DMS79 treated with DMSO at 0.1 percent for 48 hours (cell line): ENCODE data around the gene PRKCZ.

ENCODE experiments used
- DNase-seq: peaks from one replicate; lab custom pipeline; 2025; lab: John Stamatoyannopoulos, UW

Gene PRKCZ

DNA sequence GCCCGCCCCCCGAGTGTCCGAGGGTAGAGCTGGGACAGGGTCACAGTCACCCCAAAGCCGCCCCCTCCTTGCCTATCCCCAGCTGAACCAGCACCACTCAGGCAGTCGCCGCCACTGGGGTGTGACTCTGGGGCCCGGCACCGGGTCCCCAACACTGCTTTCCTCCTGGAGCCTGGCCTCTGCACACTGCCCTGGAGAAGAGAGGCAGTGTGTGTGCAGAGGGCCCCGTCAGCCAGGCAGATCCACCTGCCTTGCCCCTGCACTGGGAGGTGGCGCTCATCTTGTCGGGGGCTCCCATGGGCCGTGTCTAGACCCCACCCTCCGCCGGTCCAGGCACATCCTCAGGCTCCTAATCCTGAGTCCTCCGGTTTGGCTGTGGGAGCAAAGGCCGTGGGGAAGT lies 128.7 kb downstream of the PRKCZ start:
- no peak for DNase-seq

DNA sequence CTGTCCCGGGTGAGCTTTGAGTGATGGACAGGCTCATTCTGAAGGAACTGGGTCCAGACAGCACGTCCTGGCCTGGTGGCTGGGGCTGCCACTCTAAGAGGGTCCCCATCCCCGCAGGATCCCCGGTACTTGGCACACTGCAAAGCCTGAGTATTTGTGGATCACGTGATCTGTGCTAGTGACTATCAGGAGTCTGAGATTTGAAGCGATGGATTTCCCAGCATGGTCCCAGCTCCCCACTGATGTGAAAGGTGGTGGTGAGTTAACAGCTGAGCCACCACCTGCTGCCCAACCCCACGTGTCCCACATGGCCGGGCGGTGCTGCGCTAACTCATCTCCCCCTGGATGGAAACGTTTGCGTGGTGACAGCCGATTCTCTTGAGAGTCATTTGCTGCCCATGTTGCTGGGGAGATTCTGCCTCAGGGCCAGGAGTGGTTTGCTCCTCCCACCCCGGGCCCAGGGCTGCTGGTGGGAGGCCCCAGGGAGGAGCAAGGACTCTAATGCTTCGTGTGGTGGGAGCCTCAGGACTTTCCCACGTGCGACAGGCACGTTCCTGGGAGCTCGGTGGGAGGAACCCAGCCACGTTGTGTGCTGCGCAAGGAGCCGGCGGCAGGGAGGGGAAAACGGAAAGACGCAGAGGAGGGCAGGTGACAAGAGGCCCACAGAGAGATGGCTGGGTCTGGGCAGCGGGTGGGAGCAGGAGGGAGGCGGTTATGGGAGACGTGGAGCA lies 129.2 kb downstream of the PRKCZ start:
- DNase-seq: no peak

DNA sequence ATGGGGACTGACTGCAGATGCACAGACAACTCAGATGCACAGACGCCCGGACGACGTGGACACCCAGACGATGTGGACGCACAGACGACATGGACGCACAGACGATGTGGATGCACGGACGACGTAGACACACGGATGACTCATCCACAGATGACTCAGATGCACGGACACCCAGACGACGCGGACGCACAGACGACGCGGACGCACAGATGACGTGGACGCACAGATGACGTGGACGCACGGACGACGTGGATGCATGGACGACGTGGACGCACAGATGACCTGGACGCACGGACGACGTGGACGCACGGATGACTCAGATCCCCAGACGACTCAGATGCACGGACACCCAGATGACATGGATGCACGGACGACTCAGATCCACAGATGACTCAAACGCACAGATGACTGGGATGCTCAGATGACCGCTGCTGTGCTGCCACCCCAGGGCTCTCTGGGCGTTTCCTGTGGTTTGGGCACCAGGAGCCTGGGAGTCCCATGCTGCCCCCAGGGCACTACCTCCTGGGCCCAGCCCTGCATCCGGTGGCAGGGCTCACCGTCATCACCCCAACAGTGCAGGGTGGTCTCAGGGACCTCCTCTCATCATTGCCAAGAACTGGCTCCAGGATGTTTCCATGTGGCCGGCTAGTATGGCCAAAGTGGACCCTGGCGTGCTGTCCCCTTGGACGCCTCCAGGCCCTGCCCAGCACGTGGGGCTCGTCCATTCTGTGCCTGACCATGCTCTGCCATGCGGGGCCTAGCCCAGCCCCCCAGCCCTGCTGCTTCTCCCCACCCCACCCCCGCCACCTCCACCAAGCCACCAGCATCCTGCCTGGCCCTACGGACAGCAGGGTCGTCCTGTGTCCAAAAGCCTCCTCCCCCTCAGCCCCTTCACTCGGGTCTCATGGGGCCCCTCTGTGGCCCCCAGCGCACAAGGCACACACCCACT lies 130.4 kb downstream of the PRKCZ start:
- no peak for DNase-seq

DNA sequence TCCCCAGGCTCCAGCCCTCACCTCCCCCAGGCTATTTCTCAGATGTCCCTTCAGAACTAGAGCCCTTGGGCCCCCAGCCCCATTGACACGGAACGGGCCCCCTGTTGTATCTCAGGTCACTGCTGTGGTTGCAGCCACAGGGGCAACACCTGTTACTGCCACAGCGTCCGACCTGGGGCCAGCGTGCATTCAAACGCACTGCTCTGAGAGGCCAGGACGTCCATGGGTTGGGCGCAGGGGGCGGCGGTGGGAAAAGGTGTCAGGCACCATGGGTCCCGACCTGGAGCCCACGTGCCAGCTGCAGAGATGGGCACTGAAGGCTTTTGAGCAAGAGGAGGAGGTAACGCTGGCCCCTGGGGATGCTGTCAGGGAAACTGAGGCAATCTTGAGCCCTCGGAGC lies 131.1 kb downstream of the PRKCZ start:
- DNase-seq: no peak

DNA sequence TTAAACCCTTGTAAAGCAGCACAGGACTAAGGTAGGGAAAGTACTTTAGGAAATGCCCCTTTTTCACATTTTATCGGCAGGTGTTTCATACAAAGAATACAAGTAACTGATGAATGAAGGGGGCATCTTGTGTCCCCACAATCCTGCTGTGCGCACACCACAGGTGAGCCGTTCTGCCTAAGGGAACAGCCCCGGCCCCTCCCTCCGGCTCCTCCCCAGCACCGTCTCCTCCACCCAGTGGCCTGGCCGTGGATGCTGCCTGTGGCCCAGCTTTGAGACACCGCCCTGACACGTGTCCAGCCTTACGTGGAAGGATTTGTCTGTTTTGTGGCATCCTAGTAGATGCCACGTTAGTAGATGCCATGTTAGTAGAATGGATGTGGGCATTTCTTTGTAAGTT lies 131.5 kb downstream of the PRKCZ start:
- no peak for DNase-seq

DNA sequence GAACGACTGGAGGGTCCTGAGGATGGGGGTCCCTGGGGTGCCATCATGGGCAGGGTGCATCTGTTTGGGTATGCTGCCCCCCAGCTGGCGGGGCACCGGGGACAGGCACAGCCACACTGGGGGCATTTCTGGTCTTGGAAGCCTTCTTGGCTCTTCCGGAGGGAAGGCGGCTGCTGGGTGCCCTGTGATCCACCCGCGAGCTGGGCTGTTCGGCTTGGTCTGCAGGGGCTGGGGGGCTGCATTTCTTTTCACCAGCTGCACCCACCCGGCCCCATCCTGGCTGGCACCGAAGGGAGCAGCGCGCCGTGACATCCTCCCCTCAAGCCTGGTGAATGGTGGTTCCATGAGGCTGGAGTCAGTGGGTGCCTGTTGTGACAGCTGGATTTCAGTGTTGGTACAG lies 132.2 kb downstream of the PRKCZ start:
- no peak for DNase-seq

DNA sequence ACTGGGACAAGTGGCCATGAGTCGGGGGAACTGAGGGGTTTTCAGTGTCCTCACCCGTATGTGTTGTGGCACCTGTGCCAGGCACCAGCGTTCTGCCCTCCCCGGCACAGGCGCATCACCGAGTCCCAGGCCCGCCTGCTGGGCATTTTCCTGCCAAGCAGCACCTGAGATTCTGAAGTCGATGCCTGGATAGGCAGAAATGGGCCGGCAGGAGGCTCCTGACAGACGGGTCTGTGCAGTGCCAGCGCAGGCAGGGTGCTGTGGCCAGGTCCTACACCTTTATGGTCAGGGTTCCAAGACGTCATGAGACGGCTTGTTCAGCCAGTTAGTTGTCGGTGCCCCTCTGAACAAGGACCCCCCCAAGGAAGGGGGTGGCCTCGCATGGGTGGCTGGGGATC lies 133.7 kb downstream of the PRKCZ start:
- DNase-seq: no peak

DNA sequence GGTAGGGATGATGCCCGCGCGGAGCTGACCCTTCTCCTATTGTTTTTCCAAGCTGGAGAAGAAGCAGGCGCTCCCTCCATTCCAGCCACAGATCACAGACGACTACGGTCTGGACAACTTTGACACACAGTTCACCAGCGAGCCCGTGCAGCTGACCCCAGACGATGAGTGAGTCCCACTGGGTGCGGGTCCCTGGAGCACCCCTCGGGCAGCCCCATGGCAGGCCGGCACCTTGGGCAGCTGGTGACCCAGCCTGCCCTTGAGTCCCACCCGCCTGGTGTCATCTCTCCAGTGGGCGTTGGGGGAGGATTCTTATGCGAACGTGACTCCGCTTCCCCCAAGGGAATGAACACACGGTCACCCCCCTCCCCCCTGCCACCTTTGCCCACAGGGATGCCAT lies 134.3 kb downstream of the PRKCZ start:
- DNase-seq: no peak

DNA sequence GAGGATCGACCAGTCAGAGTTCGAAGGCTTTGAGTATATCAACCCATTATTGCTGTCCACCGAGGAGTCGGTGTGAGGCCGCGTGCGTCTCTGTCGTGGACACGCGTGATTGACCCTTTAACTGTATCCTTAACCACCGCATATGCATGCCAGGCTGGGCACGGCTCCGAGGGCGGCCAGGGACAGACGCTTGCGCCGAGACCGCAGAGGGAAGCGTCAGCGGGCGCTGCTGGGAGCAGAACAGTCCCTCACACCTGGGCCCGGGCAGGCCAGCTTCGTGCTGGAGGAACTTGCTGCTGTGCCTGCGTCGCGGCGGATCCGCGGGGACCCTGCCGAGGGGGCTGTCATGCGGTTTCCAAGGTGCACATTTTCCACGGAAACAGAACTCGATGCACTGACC lies 134.7 kb downstream of the PRKCZ start:
- DNase-seq: no peak

DNA sequence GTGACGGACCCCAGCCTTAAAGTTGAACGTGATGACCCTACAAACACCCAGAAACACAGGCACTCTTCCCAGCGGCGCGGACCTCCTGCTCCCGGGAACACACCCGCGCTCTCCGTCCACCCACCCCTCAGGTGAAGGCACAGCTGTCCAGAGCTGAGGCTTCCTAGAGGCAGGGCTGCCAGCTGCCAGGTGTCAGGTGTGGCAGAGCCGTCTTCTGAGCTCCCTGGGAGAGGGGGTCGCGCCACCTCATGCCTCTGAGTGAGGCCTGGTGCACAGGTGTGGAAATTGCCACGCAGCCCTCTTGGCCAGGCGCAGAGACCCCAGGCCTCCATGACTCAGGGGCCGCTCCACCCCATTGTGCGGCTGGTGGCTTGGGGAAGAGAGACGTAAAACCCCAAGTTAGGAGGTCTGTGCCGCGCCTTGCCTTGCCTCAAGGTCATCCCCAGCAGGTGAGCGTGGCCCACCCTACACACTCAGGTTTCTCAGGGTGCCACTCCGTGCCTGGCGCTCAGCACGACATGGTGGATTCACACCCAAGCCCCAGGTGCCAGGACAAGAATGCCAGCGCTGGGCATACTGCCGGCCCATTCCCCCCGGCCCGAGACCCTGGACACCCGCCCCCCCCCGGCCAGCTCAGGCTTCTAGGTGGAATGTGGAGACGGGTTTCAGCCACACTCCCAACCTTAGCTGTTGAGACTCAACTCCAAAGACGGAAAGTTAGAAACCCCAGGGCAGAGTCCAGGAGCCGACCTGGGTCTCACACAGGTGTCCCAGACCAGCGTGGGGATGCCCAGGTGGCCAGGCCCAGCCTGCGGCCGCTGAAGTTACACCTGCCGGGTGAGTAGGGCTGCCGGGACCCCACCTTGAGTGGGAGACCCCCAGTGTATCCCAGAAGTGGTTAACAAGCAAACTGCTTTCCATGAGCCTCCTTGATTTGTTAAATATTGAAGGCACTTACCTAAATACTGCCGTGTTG lies 136.0 kb downstream of the PRKCZ start:
- no peak for DNase-seq

DNA sequence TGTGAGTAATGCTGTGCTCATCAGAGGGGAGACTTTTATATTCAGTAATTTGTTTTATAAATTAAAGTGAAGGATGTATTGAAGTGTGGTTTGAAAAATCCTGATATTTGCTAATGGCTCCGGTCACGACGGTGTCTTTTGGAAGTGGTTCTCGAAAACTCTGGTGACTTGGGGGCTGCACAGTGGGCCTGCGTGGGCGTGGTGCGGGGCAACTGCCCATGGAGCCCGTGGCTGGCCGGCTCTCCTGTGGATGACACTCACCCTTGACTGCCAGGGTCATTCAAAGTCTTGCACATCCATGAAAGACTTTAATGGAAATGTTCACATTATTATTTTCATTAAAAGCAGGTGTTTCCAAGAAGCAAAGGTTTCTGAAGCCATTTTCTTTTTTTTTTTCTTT lies 136.7 kb downstream of the PRKCZ start:
- no peak for DNase-seq

DNA sequence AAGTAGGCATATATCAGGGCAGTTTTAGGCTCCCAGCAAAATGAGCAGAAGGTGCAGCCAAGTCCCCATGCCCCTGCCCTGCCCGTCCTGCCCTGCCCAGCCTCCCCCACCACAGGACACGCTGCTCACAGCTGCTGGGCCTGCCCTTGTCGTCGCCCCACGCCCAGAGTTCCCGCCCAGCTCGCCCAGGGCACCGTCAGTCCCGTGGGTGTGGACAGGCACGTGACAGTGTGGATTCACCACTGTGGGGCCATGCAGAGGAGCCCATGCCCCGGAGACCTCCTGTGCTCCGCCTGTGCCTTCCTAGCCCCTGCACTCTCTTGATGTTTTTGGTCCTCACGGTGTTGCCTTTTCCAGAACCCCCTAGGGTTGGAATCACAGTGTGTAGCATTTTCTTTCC lies 137.4 kb downstream of the PRKCZ start:
- no peak for DNase-seq

DNA sequence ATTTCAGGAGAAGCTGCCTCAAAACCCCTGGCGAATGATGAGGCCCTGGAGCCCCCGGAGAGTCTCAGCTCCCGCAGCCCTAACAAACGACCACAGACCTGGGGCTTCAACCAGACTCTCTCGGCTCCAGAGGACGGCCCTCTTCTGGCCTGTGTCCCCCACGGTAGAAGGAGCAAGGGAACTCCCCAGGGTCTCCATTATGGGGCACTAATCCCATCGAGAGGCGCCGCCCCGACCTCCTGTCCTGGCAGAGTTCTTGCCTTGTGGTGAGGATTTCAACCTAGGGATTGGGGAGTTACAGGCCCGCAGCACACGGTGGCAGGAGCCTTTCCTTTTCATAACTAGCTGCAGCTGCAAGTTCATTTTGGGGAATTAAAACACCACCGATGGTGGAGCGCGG lies 138.1 kb downstream of the PRKCZ start:
- no peak for DNase-seq

DNA sequence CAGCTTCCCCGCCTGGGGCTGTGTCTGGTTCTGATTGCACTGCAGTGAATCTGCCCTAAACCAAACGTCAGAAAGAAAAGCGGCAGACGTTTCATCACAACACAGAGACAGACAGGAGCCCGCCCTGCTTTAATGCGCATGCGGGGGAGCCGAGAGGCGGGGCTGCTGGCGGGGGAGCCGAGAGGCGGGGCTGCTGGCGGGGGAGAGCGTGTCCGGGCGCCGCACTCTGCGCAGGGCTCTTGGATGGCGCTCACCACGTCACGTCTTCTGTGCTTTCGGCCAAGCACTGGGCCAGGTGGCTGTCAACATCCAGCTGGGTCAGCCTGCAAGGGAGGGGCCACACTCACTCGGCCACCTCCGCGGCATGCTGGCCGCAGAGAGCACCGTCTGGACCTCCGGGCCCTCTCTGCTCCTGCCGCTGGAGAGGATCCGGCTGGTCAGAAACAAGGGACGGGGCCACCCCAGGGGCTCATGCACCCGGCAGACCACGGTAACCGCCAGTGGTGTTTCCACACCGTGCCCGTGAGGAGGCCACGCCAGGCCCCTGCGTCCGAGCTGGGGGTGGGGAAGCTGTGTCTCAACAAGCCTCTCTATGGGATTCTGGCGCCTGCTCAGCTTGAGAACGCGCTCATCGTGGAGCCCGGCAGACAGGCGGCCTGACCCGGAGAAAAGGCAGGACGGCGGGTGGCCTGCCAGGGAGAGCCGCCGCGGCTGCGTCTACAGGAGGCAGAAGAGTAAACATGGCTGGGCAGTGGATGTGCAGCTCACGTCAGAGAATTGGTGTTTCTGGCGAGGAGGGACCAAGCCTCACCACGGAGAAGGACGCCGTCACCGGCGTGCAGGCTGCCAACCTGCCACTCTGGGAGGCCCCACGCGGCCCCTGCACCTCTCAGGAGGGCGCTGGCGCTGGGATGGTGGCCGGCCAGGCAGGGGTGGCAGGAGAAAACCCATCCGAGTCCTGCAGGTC lies 139.5 kb downstream of the PRKCZ start:
- DNase-seq: peak; percentile 94

DNA sequence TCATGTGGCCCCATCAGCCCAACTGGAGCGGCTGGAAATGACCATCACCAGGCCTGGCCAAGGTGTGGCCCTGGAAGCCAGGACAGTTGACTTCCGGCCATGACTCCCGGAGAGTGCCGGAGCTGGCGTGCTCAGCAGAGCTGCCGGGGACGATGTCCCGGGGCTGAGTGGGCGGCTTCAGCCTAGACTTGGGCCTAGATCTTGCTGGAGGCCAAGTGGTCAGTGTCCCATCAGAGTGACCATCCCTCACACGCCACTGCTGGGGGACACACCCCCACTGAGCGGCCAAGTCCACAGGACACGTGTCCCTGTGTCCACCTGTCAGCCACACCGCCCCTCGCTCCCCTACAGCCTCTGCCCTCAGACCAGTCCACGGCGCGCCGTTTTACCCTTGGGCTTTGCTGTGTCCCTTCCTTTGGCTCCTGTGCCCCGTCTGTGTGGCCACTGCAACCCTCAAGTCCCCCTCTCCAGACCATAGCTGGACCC lies 140.3 kb downstream of the PRKCZ start:
- DNase-seq: no peak

DNA sequence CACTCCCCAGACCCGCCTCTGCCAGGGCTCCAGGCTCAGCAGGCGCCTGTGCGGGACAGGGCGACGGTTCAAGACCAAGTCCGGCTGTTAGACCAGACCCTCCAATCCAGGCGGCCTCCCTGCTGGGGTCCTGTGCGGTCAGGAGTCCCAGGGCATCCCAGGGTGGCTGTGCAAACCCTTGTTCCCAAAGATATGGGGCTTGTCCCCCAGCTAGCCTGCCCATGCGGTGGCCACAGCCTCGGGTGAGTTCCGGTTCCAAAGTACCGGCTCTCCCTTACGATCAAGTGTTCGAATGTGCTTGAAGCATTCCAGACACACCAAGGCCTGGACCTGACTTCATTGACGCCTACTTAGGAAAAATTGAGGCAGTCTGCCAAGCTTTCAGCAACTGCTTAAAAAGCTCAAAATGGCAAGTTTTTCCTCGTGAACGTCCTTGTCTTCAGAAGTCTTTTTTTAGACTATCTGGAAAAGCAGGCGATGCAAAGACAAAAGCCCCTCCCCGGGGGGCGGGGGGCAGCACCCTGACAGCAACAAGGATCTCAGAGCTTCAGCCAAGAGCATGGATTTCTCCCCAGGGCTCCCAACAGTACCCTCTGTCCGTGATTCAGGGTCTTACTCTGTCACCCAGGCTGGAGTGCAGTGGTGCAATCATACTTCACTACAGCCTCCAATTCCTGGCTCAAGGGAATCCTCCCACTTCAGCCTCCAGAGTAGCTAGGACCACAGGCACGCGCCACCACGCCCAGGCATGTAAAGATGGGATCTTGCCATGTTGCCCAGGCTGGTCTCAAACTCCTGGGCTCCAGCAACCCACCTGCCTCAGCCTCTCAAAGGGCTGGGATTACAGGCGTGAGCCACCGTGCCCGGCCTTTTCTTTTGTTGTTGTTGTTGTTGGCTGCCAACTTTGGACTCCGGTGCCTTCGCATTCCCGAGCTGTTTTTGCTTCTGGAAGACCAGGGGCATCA lies 142.1 kb downstream of the PRKCZ start:
- DNase-seq: no peak

DNA sequence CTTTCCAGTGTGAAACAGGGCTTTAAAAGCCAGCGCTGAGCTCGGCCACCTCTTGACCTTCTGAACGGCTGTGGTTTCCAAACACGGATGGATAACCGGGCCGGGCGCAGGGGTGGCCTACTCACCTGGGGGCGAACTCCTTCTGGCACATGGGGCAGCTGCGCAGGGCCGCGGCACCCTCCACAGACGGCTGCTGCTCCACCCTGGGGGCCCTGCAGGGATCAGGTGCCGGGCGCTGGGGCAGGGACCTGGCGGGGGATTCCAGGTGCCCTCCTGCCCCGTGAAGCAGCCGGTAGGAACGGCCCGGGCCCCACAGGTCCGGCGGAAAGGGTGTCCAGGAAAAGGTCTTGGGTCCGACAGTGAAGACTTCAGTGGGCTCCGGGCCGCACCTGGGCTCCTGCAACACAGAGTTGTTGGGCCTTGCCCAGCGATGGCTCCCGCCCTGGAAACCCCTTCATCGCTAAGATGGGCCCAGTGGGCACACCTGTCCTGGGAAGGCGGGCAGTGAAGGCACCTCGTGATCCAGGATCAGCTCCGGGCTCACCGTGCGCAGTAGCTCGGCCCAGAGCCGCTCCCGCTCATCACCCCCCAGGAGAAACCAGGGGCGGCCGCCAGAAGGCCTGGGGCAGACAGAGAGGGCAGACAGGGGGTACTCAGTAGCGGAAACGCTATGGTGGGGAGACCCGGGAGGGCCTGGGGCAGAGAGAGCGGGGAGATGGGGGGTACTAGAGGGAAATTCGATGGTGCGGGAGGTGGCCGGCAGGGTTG lies 143.5 kb downstream of the PRKCZ start:
- DNase-seq: peak; percentile 50

DNA sequence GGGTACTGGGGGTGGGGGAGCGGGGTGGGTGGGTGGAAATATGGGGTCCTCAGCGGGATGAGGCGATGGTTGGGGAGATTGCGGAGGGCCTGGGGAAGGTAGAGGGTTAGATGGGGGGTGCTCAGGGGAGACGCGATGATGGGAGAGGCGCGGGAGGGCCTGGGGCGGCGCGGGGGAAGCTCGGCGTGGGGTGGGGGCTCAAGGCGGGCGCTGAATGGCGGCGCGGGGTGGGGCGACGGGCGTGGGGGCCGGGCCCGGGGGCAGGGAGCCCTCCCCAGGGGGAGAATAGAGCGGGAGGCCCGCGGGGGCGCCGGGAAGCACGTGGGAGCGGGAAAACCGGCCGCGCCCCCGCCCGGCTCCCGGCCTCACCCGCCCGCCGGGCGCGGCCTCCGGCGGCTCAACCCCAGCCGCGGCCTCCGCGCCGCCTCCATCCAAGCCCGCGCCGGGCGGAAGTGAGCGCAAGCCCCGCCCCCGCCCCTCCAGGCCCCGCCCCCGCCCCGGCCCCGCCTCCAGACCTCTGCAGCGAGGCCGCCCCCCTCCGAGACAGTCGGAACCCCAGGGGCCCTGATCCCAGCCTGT lies 144.2 kb downstream of the PRKCZ start, which contains the start of gene FAAP20:
Gene FAAP20, minus strand, starts transcription at position 454 of the 579 bp plus-strand sequence. Its CDS starts 23 bp downstream, at position 431.
- DNase-seq: peak; percentile 40
